GM23338 (cell line): ENCODE data around the gene EPHA10. TPM values are rescaled to one million over a fixed set of nuclear protein-coding genes. Genes with fewer than 3 reads are reported as not detected.

Experiments
- ATAC-seq: fragments of 200-7000 bp; cut with Tn5 transposase; 3 replicates; pipeline ENCODE4 v1.9.1; 2020
- DNase-seq: peaks from one replicate; pipeline ENCODE4 v3.0.0-alpha.2; 2015; ENCODE audit warnings: low spot score
- H2AFZ ChIP-seq: fragments of 200-600 bp; sonication (generic); 2 replicates; pipeline ENCODE4 v1.8.0; 2016; ENCODE audit warnings: antibody characterized with exemption, mild to moderate bottlenecking, moderate library complexity
- H3F3A ChIP-seq: fragments of 200-600 bp; sonication (generic); replicated peaks from 2 replicates; pipeline ENCODE4 v1.8.0; 2017; ENCODE audit warnings: antibody characterized with exemption, mixed run types, low read depth
- H3K27ac ChIP-seq: fragments of 200-600 bp; sonication (generic); 2 replicates; pipeline ENCODE4 v1.6.1; 2016; ENCODE audit warnings: low read depth
- H3K27me3 ChIP-seq: fragments of 200-600 bp; sonication (generic); 2 replicates; pipeline ENCODE4 v1.8.0; 2016; ENCODE audit warnings: mild to moderate bottlenecking, mixed run types, moderate library complexity; ENCODE audit not compliant: insufficient read depth
- H3K36me3 ChIP-seq: fragments of 200-600 bp; sonication (generic); 2 replicates; pipeline ENCODE4 v1.8.0; 2016; ENCODE audit warnings: mild to moderate bottlenecking; ENCODE audit not compliant: insufficient read depth
- H3K4me1 ChIP-seq: fragments of 200-600 bp; sonication (generic); 2 replicates; pipeline ENCODE4 v1.8.0; 2016; ENCODE audit warnings: mild to moderate bottlenecking, moderate library complexity; ENCODE audit not compliant: insufficient read depth
- H3K4me2 ChIP-seq: fragments of 200-600 bp; sonication (generic); 2 replicates; pipeline ENCODE4 v1.7.1; 2017; ENCODE audit warnings: mixed run types
- H3K4me3 ChIP-seq: fragments of 200-600 bp; sonication (generic); 2 replicates; pipeline ENCODE4 v1.6.1; 2016; ENCODE audit warnings: mixed run types
- H3K79me2 ChIP-seq: fragments of 200-600 bp; sonication (generic); replicated peaks from 2 replicates; pipeline ENCODE4 v1.8.0; 2017; ENCODE audit warnings: mild to moderate bottlenecking; ENCODE audit not compliant: insufficient read depth
- H3K9me2 ChIP-seq: fragments of 200-600 bp; sonication (generic); 2 replicates; pipeline ENCODE4 v1.8.0; 2017; ENCODE audit not compliant: insufficient read depth
- H4K20me1 ChIP-seq: fragments of 200-600 bp; sonication (generic); replicated peaks from 2 replicates; pipeline ENCODE4 v1.8.0; 2017; ENCODE audit warnings: mild to moderate bottlenecking; ENCODE audit not compliant: insufficient read depth
- H3K27ac Mint-ChIP-seq: 2 replicates; pipeline ENCODE4 v1.8.0; 2020; ENCODE audit warnings: inconsistent platforms, mild to moderate bottlenecking, moderate library complexity, mixed read lengths
- H3K27me3 Mint-ChIP-seq: 3 replicates; pipeline ENCODE4 v1.8.0; 2022; ENCODE audit warnings: low read depth, mild to moderate bottlenecking, moderate library complexity, mixed read lengths, inconsistent platforms; ENCODE audit not compliant: insufficient read depth, poor library complexity
- H3K36me3 Mint-ChIP-seq: 3 replicates; pipeline ENCODE4 v1.8.0; 2021; ENCODE audit warnings: low read depth, mild to moderate bottlenecking, inconsistent platforms, moderate library complexity, mixed read lengths
- H3K4me1 Mint-ChIP-seq: 3 replicates; pipeline ENCODE4 v1.8.0; 2020; ENCODE audit warnings: mild to moderate bottlenecking, inconsistent platforms, mixed read lengths
- H3K4me3 Mint-ChIP-seq: 3 replicates; pipeline ENCODE4 v1.8.0; 2021; ENCODE audit warnings: moderate library complexity, mild to moderate bottlenecking, inconsistent platforms, mixed read lengths
- H3K9me3 Mint-ChIP-seq: 3 replicates; pipeline ENCODE4 v1.8.0; 2020; ENCODE audit warnings: moderate library complexity, mild to moderate bottlenecking, inconsistent platforms, mixed read lengths
- CREB1 ChIP-seq: fragments of 250-450 bp; sonication (Bioruptor Pico); IDR thresholded peaks from 2 replicates; pipeline ENCODE4 v1.5.0; 2020; ENCODE audit warnings: low read depth, mild to moderate bottlenecking, moderate library complexity
- EZH2phosphoT487 ChIP-seq: fragments of 200-600 bp; sonication (generic); IDR thresholded peaks from one replicate; pipeline ENCODE4 v1.8.1; 2018; ENCODE audit warnings: antibody characterized with exemption; ENCODE audit not compliant: unreplicated experiment
- JUNB ChIP-seq: IDR thresholded peaks from one replicate; pipeline ENCODE4 v1.6.1; 2016; ENCODE audit warnings: antibody characterized with exemption; ENCODE audit not compliant: unreplicated experiment
- NANOG ChIP-seq: IDR thresholded peaks from 2 replicates; pipeline ENCODE4 v1.6.1; 2016; ENCODE audit warnings: antibody characterized with exemption, borderline replicate concordance
- POLR2AphosphoS5 ChIP-seq: IDR thresholded peaks from 2 replicates; pipeline ENCODE4 v1.6.1; 2016; ENCODE audit warnings: antibody characterized with exemption, low read depth
- STAT1 ChIP-seq: IDR thresholded peaks from one replicate; pipeline ENCODE4 v1.6.1; 2016; ENCODE audit warnings: antibody characterized with exemption; ENCODE audit not compliant: unreplicated experiment
- ZNF331 ChIP-seq: fragments of 250-450 bp; sonication (Bioruptor Pico); IDR thresholded peaks from 2 replicates; pipeline ENCODE4 v1.5.0; 2020; ENCODE audit warnings: low read depth, mild to moderate bottlenecking, moderate library complexity
- polyA plus RNA-seq: library from polyadenylated mRNA; unstranded; fragments of >200 nt; fragmentation: Nextera tagmentation; extraction: Ambion mirVana; gene quantifications from 2 replicates; pipeline ENCODE4 v1.2.1, GENCODE V29; 2016
- total RNA-seq: library from RNA; depleted of rRNA; stranded (reverse); fragments of >200 nt; shearing (Covaris generic); gene quantifications from 2 replicates; pipeline ENCODE4 v1.2.3, GENCODE V29; 2014
- TF ChIP-seq, protein P1 (sequence below): fragments of 250-450 bp; sonication (Bioruptor Pico); IDR thresholded peaks from 2 replicates; pipeline ENCODE4 v1.5.0; 2020; ENCODE audit warnings: mild to moderate bottlenecking, moderate library complexity

The EPHA10 gene
- total and polyA plus RNA-seq, 2 experiments from 2014 or later: 0.76 to 2.4 TPM

DNA sequence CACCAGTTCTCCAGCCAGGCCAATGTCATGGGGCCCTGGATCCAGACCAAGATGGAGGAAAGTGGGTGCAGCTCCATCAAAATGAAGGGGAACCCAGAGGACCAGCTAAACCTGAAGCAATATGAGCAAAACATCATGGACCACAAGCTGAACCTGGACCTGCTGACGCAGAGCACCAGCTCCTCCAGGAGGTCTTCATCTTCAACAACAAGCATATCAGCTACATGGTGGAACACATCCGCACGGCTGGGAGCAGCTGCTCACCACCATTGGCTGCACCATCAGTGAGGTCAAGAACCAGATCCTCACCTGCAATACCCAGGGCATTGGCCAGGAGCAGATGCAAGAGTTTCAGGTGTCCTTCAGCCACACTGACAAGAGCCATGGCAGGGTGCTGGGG, 13.7 kb upstream of the EPHA10 start:
- no peak overlapping the region for H3K27ac Mint-ChIP-seq
- H3K27ac ChIP-seq: no peak overlapping the region
- no peaks in the 10 kb centered on the region for H3K36me3 ChIP-seq
- no peak overlapping the region for H2AFZ ChIP-seq
- ATAC-seq (no peak), DNase-seq (no peak)
- no peak overlapping the region for H3K4me3 Mint-ChIP-seq
- no peak overlapping the region for H3K4me3 ChIP-seq
- no peaks in the 10 kb centered on the region for H3K9me3 Mint-ChIP-seq
- no peaks in the 10 kb centered on the region for H3K4me1 Mint-ChIP-seq
- H4K20me1 ChIP-seq: no peaks in the 10 kb centered on the region
- TF ChIP-seq STAT1 (no peak), ZNF331 (no peak), CREB1 (CRISPR knock-in tag) (no peak), POLR2AphosphoS5 (no peak), NANOG (no peak)
- TF ChIP-seq, protein P1, sequence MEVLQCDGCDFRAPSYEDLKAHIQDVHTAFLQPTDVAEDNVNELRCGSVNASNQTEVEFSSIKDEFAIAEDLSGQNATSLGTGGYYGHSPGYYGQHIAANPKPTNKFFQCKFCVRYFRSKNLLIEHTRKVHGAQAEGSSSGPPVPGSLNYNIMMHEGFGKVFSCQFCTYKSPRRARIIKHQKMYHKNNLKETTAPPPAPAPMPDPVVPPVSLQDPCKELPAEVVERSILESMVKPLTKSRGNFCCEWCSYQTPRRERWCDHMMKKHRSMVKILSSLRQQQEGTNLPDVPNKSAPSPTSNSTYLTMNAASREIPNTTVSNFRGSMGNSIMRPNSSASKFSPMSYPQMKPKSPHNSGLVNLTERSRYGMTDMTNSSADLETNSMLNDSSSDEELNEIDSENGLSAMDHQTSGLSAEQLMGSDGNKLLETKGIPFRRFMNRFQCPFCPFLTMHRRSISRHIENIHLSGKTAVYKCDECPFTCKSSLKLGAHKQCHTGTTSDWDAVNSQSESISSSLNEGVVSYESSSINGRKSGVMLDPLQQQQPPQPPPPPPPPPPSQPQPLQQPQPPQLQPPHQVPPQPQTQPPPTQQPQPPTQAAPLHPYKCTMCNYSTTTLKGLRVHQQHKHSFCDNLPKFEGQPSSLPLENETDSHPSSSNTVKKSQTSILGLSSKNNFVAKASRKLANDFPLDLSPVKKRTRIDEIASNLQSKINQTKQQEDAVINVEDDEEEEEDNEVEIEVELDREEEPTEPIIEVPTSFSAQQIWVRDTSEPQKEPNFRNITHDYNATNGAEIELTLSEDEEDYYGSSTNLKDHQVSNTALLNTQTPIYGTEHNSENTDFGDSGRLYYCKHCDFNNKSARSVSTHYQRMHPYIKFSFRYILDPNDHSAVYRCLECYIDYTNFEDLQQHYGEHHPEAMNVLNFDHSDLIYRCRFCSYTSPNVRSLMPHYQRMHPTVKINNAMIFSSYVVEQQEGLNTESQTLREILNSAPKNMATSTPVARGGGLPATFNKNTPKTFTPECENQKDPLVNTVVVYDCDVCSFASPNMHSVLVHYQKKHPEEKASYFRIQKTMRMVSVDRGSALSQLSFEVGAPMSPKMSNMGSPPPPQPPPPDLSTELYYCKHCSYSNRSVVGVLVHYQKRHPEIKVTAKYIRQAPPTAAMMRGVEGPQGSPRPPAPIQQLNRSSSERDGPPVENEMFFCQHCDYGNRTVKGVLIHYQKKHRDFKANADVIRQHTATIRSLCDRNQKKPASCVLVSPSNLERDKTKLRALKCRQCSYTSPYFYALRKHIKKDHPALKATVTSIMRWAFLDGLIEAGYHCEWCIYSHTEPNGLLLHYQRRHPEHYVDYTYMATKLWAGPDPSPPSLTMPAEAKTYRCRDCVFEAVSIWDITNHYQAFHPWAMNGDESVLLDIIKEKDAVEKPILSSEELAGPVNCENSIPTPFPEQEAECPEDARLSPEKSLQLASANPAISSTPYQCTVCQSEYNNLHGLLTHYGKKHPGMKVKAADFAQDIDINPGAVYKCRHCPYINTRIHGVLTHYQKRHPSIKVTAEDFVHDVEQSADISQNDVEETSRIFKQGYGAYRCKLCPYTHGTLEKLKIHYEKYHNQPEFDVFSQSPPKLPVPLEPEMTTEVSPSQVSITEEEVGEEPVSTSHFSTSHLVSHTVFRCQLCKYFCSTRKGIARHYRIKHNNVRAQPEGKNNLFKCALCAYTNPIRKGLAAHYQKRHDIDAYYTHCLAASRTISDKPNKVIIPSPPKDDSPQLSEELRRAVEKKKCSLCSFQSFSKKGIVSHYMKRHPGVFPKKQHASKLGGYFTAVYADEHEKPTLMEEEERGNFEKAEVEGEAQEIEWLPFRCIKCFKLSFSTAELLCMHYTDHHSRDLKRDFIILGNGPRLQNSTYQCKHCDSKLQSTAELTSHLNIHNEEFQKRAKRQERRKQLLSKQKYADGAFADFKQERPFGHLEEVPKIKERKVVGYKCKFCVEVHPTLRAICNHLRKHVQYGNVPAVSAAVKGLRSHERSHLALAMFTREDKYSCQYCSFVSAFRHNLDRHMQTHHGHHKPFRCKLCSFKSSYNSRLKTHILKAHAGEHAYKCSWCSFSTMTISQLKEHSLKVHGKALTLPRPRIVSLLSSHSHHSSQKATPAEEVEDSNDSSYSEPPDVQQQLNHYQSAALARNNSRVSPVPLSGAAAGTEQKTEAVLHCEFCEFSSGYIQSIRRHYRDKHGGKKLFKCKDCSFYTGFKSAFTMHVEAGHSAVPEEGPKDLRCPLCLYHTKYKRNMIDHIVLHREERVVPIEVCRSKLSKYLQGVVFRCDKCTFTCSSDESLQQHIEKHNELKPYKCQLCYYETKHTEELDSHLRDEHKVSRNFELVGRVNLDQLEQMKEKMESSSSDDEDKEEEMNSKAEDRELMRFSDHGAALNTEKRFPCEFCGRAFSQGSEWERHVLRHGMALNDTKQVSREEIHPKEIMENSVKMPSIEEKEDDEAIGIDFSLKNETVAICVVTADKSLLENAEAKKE: no peak
- no peaks in the 10 kb centered on the region for H3K36me3 Mint-ChIP-seq
- H3K27me3 ChIP-seq: no peaks in the 10 kb centered on the region
- H3K4me2 ChIP-seq: no peak overlapping the region
- H3F3A ChIP-seq: no peaks in the 10 kb centered on the region
- H3K4me1 ChIP-seq: no peaks in the 10 kb centered on the region
- H3K79me2 ChIP-seq: no peaks in the 10 kb centered on the region
- no peaks in the 10 kb centered on the region for H3K9me2 ChIP-seq
- H3K27me3 Mint-ChIP-seq: peaks cover 7% of the 10 kb centered on the region

DNA sequence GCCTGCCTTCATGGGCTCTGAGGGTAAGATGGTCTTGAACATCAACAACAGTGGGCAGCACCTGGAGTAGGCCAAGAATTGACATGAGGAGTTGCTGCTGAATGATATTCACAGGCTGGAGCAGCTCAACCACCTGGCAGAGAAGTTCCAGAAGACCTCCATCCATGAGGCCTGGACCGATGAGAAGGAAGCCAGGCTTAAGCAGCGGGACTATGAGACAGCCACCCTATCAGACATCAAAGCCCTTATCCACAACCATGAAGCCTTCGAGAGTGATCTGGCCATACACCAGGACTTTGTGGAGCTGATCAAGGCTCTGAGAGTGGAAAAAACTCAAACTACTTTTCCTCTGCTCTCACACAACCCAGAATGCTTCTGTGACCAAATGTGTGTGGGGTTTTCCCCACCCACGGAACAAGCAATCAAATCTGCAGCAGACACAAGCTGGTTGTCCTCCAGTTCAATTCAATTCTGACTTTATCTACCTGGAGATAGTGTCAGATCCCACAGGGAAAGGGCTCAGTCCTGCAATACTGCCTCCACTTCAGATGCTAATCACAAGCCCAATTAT, 12.1 kb upstream of the EPHA10 start:
- Histone ChIP-seq H3K79me2 (no peaks in the 10 kb centered on the region), H4K20me1 (no peaks in the 10 kb centered on the region), H3K4me3 (no peak overlapping the region), H3F3A (no peaks in the 10 kb centered on the region), H3K4me1 (no peaks in the 10 kb centered on the region), H3K9me2 (no peaks in the 10 kb centered on the region), H3K27ac (no peak overlapping the region), H2AFZ (no peak overlapping the region), H3K4me2 (no peak overlapping the region), H3K36me3 (no peaks in the 10 kb centered on the region), H3K27me3 (no peaks in the 10 kb centered on the region)
- Mint-ChIP-seq H3K27me3 (peaks cover 7% of the 10 kb centered on the region), H3K36me3 (no peaks in the 10 kb centered on the region), H3K4me3 (no peak overlapping the region), H3K9me3 (peaks cover 2% of the 10 kb centered on the region; the same call in 1 of the 3 replicates), H3K4me1 (no peaks in the 10 kb centered on the region), H3K27ac (no peak overlapping the region)
- ATAC-seq (no peak), DNase-seq (no peak)
- TF ChIP-seq STAT1 (no peak), CREB1 (CRISPR knock-in tag) (no peak), EZH2phosphoT487 (no peak), NANOG (no peak), JUNB (no peak)
